Mesenchymal stem cell (in vitro differentiated cells and primary cell): ENCODE data around the gene COL24A1.
A peak's percentile ranks its signal among the peaks of the same experiment; 100 is the strongest.

Experiments used
- DNase-seq: peaks from one replicate; pipeline ENCODE4 v3.0.0-alpha.2; 2013
- H2AFZ ChIP-seq: one replicate; pipeline ENCODE4 v1.6.1; 2013; ENCODE audit warnings: low read depth, mild to moderate bottlenecking, control low read depth, inconsistent platforms, low read length, moderate library complexity
- H2AK5ac ChIP-seq: 2 replicates; pipeline ENCODE4 v1.6.1; 2013; ENCODE audit warnings: low read length, moderate library complexity, mild to moderate bottlenecking, inconsistent platforms; ENCODE audit not compliant: severe bottlenecking
- H2BK120ac ChIP-seq: one replicate; pipeline ENCODE4 v1.6.1; 2013; ENCODE audit warnings: low read depth, mild to moderate bottlenecking, inconsistent platforms, low read length, moderate library complexity
- H2BK12ac ChIP-seq, 2 experiments: one replicate each; pipeline ENCODE4 v1.6.1; 2013; ENCODE audit warnings: inconsistent platforms in 2 of 2, low read length in 2 of 2, mild to moderate bottlenecking in 2 of 2, moderate library complexity in 2 of 2, control low read depth in 1 of 2
- H2BK15ac ChIP-seq: one replicate; pipeline ENCODE4 v1.6.1; 2013; ENCODE audit warnings: mild to moderate bottlenecking, low read depth, inconsistent platforms; ENCODE audit not compliant: poor library complexity, severe bottlenecking
- H2BK5ac ChIP-seq: 2 replicates; pipeline ENCODE4 v1.6.1; 2013; ENCODE audit warnings: low read depth, mild to moderate bottlenecking, low read length, control low read depth, inconsistent platforms; ENCODE audit not compliant: poor library complexity, severe bottlenecking
- H3K14ac ChIP-seq, 2 experiments: one replicate each; pipeline ENCODE4 v1.6.1; 2013; ENCODE audit warnings: inconsistent platforms in 2 of 2, low read length in 2 of 2, control low read depth in 1 of 2, mild to moderate bottlenecking in 1 of 2, moderate library complexity in 1 of 2
- H3K18ac ChIP-seq, 2 experiments: one replicate each; pipeline ENCODE4 v1.6.1; 2013; ENCODE audit warnings: inconsistent platforms in 2 of 2, low read length in 2 of 2, control low read depth in 1 of 2, low read depth in 1 of 2, mild to moderate bottlenecking in 1 of 2
- H3K23ac ChIP-seq, 2 experiments: one replicate each; pipeline ENCODE4 v1.6.1; 2013; ENCODE audit warnings: inconsistent platforms in 2 of 2, low read length in 2 of 2, mild to moderate bottlenecking in 2 of 2, moderate library complexity in 2 of 2, control low read depth in 1 of 2
- H3K27ac ChIP-seq: 2 replicates; pipeline ENCODE4 v1.5.1; 2013; ENCODE audit warnings: mild to moderate bottlenecking, moderate library complexity, low read length, control low read depth, inconsistent platforms; ENCODE audit not compliant: poor library complexity, severe bottlenecking
- H3K27me3 ChIP-seq, 2 experiments: 2 replicates each; pipeline versions ENCODE4 v1.6.1 to v1.7.0; 2013; ENCODE audit warnings: low read length in 2 of 2, mild to moderate bottlenecking in 2 of 2, moderate library complexity in 2 of 2, control low read depth in 1 of 2, inconsistent platforms in 1 of 2; ENCODE audit not compliant: control insufficient read depth in 1 of 2, insufficient read depth in 1 of 2
- H3K36me3 ChIP-seq, 2 experiments: 2 replicates each; pipeline versions ENCODE4 v1.6.1 to v1.7.0; 2013; ENCODE audit warnings: low read length in 2 of 2, control low read depth in 1 of 2, inconsistent platforms in 1 of 2, low read depth in 1 of 2, mild to moderate bottlenecking in 1 of 2; ENCODE audit not compliant: insufficient read depth in 2 of 2, control insufficient read depth in 1 of 2
- H3K4ac ChIP-seq, 2 experiments: one replicate each; pipeline ENCODE4 v1.6.1; 2013; ENCODE audit warnings: inconsistent platforms in 2 of 2, low read length in 2 of 2, mild to moderate bottlenecking in 2 of 2, moderate library complexity in 2 of 2, control low read depth in 1 of 2, low read depth in 1 of 2
- H3K4me1 ChIP-seq: 2 replicates; pipeline ENCODE4 v1.6.1; 2013; ENCODE audit warnings: low read depth, low read length, control low read depth; ENCODE audit not compliant: control insufficient read depth, insufficient read depth
- H3K4me2 ChIP-seq: 2 replicates; pipeline ENCODE4 v1.6.1; 2013; ENCODE audit warnings: low read length, mild to moderate bottlenecking, inconsistent platforms; ENCODE audit not compliant: poor library complexity, severe bottlenecking
- H3K4me3 ChIP-seq, 2 experiments: 2 replicates each; pipeline versions ENCODE4 v1.5.1 to v1.7.0; 2013; ENCODE audit warnings: low read length in 2 of 2, mild to moderate bottlenecking in 2 of 2, control low read depth in 1 of 2, low read depth in 1 of 2; ENCODE audit not compliant: insufficient read depth in 1 of 2
- H3K79me1 ChIP-seq: replicated peaks from 2 replicates; pipeline ENCODE4 v1.6.1; 2013; ENCODE audit warnings: mild to moderate bottlenecking, control low read depth, low read length, inconsistent platforms; ENCODE audit not compliant: poor library complexity, severe bottlenecking
- H3K9ac ChIP-seq: 2 replicates; pipeline ENCODE4 v1.7.0; 2013; ENCODE audit warnings: mild to moderate bottlenecking, low read length, moderate library complexity
- H3K9me3 ChIP-seq: 2 replicates; pipeline ENCODE4 v1.7.0; 2013; ENCODE audit warnings: mild to moderate bottlenecking, low read length; ENCODE audit not compliant: control insufficient read depth
- H4K8ac ChIP-seq: one replicate; pipeline ENCODE4 v1.6.1; 2013; ENCODE audit warnings: inconsistent platforms, mild to moderate bottlenecking, low read length, moderate library complexity
- H4K91ac ChIP-seq: one replicate; pipeline ENCODE4 v1.6.1; 2013; ENCODE audit warnings: mild to moderate bottlenecking, low read length, inconsistent platforms
- WGBS: methylation state at CpG from one replicate; pipeline ENCODE4 v1.1.7; 2013; ENCODE audit warnings: mixed read lengths; 5-methylcytosine and 5-hydroxymethylcytosine counted together

COL24A1 gene

GRCh38 chr1:85816606-85817005 lies 340.0 kb downstream of the COL24A1 start:
- no peak overlapping the region for H2AFZ ChIP-seq
- no peaks in the 10 kb centered on the region for H3K4me1 ChIP-seq
- no peak overlapping the region for H3K4me2 ChIP-seq
- H3K9ac ChIP-seq = no peak overlapping the region
- no peaks in the 10 kb centered on the region for H3K79me1 ChIP-seq
- no peak overlapping the region for H4K91ac ChIP-seq
- no peak overlapping the region for H2BK120ac ChIP-seq
- H3K4me3 ChIP-seq = no peak overlapping the region
- H3K4ac ChIP-seq = no peak overlapping the region
- H3K18ac ChIP-seq = no peak overlapping the region
- H3K23ac ChIP-seq = no peak overlapping the region
- H3K14ac ChIP-seq = no peak overlapping the region
- no peak overlapping the region for H4K8ac ChIP-seq
- H3K27ac ChIP-seq = no peak overlapping the region
- H2BK15ac ChIP-seq = no peak overlapping the region
- WGBS = 91% methylated on average over 1 of the region's 1 CpG
- H2BK5ac ChIP-seq = no peak overlapping the region
- DNase-seq = no peak
- no peaks in the 10 kb centered on the region for H3K9me3 ChIP-seq
- H2AK5ac ChIP-seq = no peak overlapping the region
- H3K27me3 ChIP-seq = no peaks in the 10 kb centered on the region
- no peak overlapping the region for H2BK12ac ChIP-seq
- no peaks in the 10 kb centered on the region for H3K36me3 ChIP-seq

GRCh38 chr1:85815906-85816305 lies 340.7 kb downstream of the COL24A1 start:
- no peak for DNase-seq
- no peak overlapping the region for H3K18ac ChIP-seq
- no peak overlapping the region for H2BK120ac ChIP-seq
- no peaks in the 10 kb centered on the region for H3K79me1 ChIP-seq
- H2BK15ac ChIP-seq = no peak overlapping the region
- H3K9ac ChIP-seq = no peak overlapping the region
- H4K91ac ChIP-seq = no peak overlapping the region
- H2AK5ac ChIP-seq = no peak overlapping the region
- no peak overlapping the region for H3K4me3 ChIP-seq
- no peak overlapping the region for H3K14ac ChIP-seq
- H3K4ac ChIP-seq = no peak overlapping the region
- H3K9me3 ChIP-seq = no peaks in the 10 kb centered on the region
- no peak overlapping the region for H3K23ac ChIP-seq
- H3K27me3 ChIP-seq = no peaks in the 10 kb centered on the region
- H3K4me1 ChIP-seq = no peaks in the 10 kb centered on the region
- H2BK12ac ChIP-seq = no peak overlapping the region
- H4K8ac ChIP-seq = no peak overlapping the region
- H3K4me2 ChIP-seq = no peak overlapping the region
- 100% methylated on average over 1 of the region's 2 CpGs for WGBS
- H3K27ac ChIP-seq = no peak overlapping the region
- no peaks in the 10 kb centered on the region for H3K36me3 ChIP-seq
- no peak overlapping the region for H2AFZ ChIP-seq
- no peak overlapping the region for H2BK5ac ChIP-seq

- Histone ChIP-seq H2BK15ac (no peak overlapping the region), H3K79me1 (no peaks in the 10 kb centered on the region), H3K9ac (peak overlapping the region; percentile 48), H2AK5ac (no peak overlapping the region), H3K36me3 (no peaks in the 10 kb centered on the region), H2BK12ac (no peak overlapping the region), H4K8ac (no peak overlapping the region), H3K27me3 (no peaks in the 10 kb centered on the region), H3K4me3 (no peak overlapping the region), H2AFZ (no peak overlapping the region), H3K23ac (no peak overlapping the region), H3K18ac (no peak overlapping the region), H4K91ac (no peak overlapping the region), H3K4ac (no peak overlapping the region), H2BK120ac (no peak overlapping the region), H3K27ac (no peak overlapping the region), H3K4me2 (no peak overlapping the region), H3K9me3 (peaks cover 17% of the 10 kb centered on the region), H2BK5ac (no peak overlapping the region), H3K4me1 (no peaks in the 10 kb centered on the region), H3K14ac (no peak overlapping the region)
- WGBS = no CpG with 5 or more reads among the region's 1 CpG
- no peak for DNase-seq
These were observed 350.2 kb downstream of the COL24A1 start for GRCh38 chr1:85806236-85806965.

- H4K91ac ChIP-seq = no peak overlapping the region
- H2BK5ac ChIP-seq = no peak overlapping the region
- no peaks in the 10 kb centered on the region for H3K9me3 ChIP-seq
- H3K4ac ChIP-seq = no peak overlapping the region
- no peak overlapping the region for H2AK5ac ChIP-seq
- WGBS = 100% methylated on average over 1 of the region's 1 CpG
- peaks cover 1% of the 10 kb centered on the region for H3K4me1 ChIP-seq
- H2BK15ac ChIP-seq = no peak overlapping the region
- no peak overlapping the region for H2BK12ac ChIP-seq
- H2AFZ ChIP-seq = no peak overlapping the region
- no peaks in the 10 kb centered on the region for H3K79me1 ChIP-seq
- H4K8ac ChIP-seq = no peak overlapping the region
- H2BK120ac ChIP-seq = no peak overlapping the region
- H3K4me2 ChIP-seq = no peak overlapping the region
- no peak overlapping the region for H3K9ac ChIP-seq
- no peak overlapping the region for H3K27ac ChIP-seq
- H3K27me3 ChIP-seq = no peaks in the 10 kb centered on the region
- no peak for DNase-seq
- no peak overlapping the region for H3K18ac ChIP-seq
- no peak overlapping the region for H3K4me3 ChIP-seq
- no peak overlapping the region for H3K23ac ChIP-seq
- no peaks in the 10 kb centered on the region for H3K36me3 ChIP-seq
- H3K14ac ChIP-seq = no peak overlapping the region
These were observed 355.1 kb downstream of the COL24A1 start for GRCh38 chr1:85801520-85801919.
